Activated CD8-positive, alpha-beta memory T cell treated with anti-CD3 and anti-CD28 coated beads for 1 hour (primary cell): Measurements from ENCODE around the gene IRX3.

Source experiments
- DNase-seq, 2 donors: peaks; one replicate each; pipeline ENCODE4 v3.0.0-alpha.2; 2020; ENCODE audit warnings: low read depth in 1 of 2; ENCODE audit errors: extremely low read depth in 1 of 2

Gene IRX3

GRCh38 chr16:54291656-54292487 lies 5.3 kb upstream of the IRX3 start:
- no peak for DNase-seq

DNA sequence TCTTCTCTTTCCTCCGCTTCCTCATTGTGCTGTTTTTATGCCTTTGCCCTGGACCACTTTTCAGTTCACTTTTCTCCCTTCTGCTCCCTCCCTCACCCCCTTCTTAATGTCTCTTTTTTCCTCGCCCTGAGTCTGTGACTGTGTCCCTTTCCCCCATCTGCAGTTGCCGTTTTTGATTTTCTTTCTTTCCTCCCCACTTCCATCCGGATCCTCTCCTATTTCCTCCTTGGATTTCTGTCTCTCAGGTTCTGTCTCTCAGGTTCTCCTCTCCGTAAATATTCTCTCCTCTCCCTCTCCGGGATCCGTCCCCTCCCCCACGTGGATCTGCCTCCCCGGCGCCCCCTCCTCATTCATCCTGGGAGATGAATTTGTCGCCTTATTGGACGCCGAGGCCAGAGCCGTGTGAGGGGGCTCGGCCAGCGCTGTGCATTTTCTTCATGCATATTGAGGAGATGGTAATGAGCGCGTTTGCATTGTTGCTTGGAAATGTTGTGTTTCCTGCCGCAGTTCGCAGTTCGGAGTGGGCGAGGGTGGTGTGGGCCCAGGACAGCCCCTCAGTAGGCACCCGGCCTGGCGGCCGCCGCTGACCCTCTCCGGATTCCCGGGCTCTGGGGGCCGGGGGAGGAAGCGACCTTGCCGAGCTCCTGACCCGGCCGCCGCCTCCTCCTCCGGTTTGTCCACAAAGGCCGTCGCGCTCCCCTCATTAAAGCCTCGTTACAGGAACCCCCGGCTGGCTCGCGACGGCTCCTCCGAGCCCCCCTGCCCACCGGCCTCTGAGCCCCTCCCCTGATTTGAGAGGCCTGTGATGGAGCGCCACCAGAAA lies 4.5 kb upstream of the IRX3 start:
- DNase-seq: no peak

DNA sequence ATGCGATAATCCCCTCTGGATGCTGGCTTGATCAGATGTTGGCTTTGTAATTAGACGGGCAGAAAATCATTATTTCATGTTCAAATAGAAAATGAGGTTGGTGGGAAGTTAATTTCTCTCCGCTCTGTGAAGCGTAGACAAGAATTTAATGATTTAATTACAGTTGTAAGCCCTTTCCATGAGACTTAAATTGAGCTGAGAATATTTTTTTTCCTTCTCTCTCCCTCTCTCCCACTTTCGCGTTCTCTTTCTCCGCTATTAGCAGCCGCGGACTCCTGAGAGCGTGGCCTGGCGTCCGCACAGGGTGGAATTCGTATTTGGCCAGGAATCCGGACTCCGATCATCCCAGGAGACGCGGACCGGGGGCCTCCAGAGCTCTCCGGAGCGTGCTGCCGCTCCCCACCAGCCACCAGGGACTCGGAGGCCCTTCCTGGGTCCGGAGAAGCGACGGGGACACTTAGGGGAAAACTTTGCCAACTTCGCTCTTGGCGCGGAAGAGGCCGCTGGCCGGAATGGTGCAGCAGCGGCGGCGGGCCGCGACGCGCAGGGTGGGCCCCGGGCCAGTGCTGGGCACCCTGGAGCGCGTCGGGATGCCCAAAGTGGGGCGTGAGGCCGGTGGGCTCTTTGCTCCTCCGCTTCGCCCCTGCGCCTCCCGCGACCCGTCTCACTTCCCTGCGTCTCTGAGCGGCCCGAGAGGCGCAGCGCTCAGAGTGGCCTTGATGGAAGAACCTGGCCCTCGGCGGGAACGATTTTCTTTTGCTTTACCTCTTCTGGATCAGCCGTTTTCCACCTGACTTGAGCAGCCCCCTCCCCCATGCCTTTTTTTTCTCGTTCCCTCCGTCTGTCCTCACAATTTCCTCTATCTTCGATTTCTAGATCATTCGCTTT lies 3.6 kb upstream of the IRX3 start:
- no peak for DNase-seq

DNA sequence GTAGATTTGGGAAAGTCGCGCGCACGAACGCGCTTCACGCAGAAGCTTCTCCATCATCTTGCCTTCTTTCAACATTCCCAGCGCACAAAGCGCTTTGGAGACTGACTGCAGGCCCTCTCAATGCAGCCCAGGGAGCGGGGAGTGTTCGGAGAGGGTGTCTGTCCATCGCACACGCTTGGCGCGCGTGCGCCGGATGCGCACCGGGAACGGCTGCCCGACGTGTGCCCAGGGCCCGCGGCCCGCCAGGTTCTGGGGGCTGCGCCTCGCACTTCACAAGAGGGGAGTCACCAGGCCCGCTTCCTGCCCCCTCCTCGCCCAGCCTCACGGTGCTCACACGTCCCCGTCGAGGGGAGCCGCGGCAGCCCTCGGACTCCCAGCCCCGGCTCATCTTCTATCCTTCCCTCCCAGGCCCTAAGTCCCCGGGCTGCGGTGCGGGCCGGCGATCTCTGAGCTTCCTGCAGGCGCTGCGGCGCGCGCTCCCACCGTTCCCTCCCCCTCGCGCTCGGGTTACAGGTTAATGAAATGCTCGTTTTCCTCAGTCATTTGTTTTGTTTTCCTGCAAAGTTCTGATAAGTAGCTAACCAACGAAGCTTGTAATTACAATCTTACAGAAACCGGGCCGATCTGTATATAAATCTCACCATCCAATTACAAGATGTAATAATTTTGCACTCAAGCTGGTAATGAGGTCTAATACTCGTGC lies 2.8 kb upstream of the IRX3 start:
- no peak for DNase-seq

GRCh38 chr16:54288835-54289241 lies 2.3 kb upstream of the IRX3 start:
- no peak for DNase-seq

- no peak for DNase-seq
Measured at GRCh38 chr16:54288030-54288834, 1.6 kb upstream of the IRX3 start.

DNA sequence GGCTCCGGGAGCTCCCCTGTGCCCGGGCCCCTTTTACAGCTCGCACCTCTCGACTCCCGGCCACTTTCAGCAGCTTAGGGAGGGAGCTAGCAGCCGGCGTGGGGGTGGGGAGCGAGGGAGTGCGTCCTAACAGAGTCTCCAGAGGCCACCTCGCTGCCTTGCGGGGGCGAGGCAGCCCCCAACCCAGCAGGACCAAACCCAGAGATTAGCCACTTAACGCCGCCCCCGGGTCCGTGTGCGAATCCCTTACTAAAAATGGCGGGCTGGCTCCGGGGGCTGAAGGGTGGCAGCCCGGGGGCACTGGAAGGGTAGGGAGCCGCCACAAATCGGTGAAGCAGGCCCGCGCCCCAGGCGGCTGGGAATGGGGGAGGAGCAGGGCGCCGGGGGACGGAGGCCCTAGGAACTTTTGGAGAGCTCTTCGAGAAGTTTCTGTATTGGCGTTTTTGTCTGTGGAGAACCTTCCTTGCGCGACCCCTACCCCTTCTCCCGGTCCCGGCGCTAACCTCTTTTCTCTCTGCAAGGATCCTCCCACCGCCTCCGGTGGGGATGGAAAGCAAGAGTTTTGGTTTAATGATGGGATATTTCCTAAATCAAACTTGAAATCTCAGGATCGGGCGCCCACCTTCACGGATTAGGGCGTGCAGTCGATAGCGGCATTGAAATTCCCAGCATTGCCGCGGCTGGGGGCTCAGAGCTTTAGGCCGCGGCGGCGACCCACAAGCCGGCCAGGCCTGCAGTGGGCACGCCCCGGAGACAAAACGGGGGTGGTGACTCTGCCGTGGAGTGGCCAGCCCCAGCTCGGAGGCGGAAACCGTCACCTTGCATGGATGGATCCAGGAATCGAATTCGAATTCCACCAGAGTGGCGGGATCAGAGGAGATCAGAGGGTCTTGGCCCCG lies 793 bp upstream of the IRX3 start:
- no peak for DNase-seq

DNA sequence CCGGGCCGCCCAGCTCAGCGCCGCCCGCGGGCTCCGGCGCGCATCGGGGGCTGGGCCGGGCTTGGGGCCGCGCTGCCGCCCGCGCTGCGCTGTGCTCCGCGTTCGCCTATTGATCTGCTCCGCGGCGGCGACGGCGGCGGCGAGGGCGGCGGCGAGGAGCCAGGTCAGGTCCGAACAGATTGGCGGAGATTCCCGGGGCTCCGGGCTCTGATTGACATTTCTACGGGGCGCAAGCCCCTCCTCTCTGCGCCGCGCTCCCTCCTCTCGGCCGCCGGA lies 559 bp downstream of the IRX3 start:
- no peak for DNase-seq

GRCh38 chr16:54285414-54286089 lies 1.0 kb downstream of the IRX3 start:
- no peak for DNase-seq

- no peak for DNase-seq
Measured at GRCh38 chr16:54284931-54285413, 1.6 kb downstream of the IRX3 start.

GRCh38 chr16:54284319-54284930 lies 2.2 kb downstream of the IRX3 start:
- DNase-seq: no peak

DNA sequence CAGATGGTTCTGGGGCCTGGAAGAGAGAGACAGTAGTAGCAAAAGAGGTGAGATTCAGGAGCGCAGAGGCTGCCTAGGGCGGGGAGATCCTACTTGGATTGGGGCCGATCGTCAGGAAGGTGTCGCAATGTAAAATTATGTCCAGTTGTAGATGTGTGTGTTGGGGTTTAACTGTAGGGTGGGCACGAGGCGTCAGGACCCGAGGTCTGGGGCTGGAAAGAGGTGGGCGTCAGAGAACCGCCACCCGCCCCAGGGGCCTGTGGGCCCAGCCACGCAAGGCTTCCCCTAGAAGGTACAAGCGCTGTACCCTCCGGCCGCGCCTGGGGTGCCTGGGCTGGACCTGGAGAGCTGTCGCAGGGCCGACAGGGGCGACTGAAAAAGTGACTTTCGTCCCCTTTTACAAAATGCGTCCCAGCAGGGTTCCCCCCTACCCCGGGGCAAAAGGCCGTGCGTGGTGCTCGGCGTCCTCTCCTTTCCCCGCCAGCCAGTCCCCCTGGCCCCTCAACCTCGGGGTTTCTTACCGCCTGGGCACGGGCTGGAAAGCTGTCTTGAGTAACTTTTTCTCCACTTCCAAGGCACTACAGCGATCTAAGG lies 2.8 kb downstream of the IRX3 start:
- DNase-seq: no peak

GRCh38 chr16:54282928-54283724 lies 3.5 kb downstream of the IRX3 start:
- no peak for DNase-seq

- DNase-seq: no peak
Measured at GRCh38 chr16:54282202-54282927, 4.2 kb downstream of the IRX3 start.

DNA sequence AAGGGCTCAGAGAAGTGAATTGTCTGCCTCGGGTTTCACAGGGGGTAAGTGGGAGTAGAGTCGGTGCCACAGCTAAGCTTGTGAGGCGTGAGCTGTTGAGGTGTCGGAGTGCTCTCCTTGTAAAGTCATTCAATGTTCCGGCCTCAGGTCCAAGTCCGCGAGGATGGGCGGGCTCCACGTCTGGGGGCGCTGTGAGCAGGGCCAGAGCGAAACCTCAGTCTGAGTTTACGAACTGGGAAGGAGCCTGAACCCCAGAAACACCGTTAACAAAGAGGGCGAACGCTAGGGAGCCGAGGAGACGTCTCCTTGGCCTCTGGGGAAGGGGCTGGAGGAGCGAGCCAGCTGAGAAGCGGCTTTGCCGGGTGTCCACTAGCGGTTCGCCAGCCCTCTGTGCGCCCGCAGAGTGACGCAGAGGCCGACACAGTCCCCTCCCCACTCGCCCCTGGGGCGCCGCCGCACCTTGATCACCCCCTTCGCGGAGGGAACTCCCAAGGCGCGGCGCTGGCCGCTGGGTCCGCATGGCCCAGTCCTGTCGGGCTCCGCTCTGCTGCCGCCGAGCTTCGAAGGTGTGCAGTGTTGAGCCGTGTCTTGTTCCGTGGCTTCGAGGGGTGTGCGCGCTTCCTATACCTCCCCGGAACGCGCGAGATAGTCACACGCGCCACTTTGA lies 4.9 kb downstream of the IRX3 start:
- no peak for DNase-seq
